ENCODE measurements around the gene VASN.

DNA sequence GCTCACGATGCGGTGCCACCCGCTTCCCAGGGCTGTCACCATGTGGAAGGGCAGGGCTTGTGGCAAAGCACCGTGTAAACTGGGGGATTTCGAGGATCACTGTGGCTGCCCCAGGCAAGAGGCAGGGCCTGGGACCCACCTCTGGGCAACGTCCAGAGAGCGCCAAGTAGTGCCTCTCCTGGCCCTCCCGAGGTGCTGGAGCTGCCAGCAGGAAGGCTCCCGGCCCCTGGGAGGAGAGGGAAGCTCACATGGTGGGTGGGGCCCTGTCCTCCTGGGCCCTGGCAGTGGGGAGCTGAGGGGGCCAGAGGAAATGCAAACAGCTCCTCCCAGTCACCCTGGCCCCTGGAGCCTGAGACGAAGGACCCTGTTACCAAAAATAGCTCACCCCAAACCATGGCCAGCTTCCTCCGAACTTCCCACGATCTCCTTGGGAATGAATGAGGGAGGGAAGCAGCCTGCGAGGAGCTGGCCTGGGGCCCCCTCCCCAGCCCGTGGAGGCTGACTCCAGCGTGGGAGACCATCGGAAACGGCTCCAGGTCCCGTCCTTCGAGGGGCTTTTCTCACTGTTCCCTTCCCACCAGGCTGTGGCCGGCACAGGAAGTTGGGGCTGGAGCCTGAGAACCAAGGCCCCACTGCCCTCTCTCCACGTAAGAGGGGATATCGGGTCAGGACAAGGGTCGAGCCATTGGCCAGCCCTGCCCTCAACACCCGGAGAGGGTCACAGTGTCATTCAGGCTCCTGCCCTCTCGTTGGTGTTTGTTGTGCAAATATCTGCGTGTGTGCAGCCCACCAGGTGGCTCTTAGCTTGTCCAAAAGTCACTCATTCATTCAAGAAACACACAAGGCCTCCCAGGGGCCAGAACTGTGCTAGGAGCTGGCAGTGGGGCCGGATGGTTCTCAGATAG is 17.7 kb downstream of the VASN start:
- TF ChIP-seq, protein P1, sequence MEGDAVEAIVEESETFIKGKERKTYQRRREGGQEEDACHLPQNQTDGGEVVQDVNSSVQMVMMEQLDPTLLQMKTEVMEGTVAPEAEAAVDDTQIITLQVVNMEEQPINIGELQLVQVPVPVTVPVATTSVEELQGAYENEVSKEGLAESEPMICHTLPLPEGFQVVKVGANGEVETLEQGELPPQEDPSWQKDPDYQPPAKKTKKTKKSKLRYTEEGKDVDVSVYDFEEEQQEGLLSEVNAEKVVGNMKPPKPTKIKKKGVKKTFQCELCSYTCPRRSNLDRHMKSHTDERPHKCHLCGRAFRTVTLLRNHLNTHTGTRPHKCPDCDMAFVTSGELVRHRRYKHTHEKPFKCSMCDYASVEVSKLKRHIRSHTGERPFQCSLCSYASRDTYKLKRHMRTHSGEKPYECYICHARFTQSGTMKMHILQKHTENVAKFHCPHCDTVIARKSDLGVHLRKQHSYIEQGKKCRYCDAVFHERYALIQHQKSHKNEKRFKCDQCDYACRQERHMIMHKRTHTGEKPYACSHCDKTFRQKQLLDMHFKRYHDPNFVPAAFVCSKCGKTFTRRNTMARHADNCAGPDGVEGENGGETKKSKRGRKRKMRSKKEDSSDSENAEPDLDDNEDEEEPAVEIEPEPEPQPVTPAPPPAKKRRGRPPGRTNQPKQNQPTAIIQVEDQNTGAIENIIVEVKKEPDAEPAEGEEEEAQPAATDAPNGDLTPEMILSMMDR (IDR thresholded peaks at IDR 0.05): no peak
- TF ChIP-seq POLR2A (IDR thresholded peaks at IDR 0.05): no peak
